Natural killer cell (primary cell): ENCODE results near the gene BTBD19. TPM values are rescaled to one million over a fixed set of nuclear protein-coding genes. Genes with fewer than 3 reads are reported as not detected.

Experiments used
- ATAC-seq, 3 donors: fragments of 150-1000 bp in 2 of 3; fragments of 200-7000 bp in 1 of 3; cut with Tn5 transposase; 1 replicate in 1 of 3; 2 replicates in 2 of 3; pipeline ENCODE4 v1.10.0; 2021; ENCODE audit warnings: mild to moderate bottlenecking in 2 of 3, moderate library complexity in 2 of 3
- DNase-seq, 2 donors: peaks; one replicate each; pipeline versions ENCODE4 v3.0.0 to v3.0.0-alpha.2; 2013 to 2021; ENCODE audit warnings: mixed read lengths in 1 of 2
- H3K27ac ChIP-seq: one replicate; pipeline ENCODE4 v1.5.1; 2013; ENCODE audit warnings: mild to moderate bottlenecking, low read length
- H3K27me3 ChIP-seq: one replicate; pipeline ENCODE4 v1.6.1; 2013; ENCODE audit warnings: low read length; ENCODE audit not compliant: control insufficient read depth, insufficient read depth
- H3K36me3 ChIP-seq: one replicate; pipeline ENCODE4 v1.6.1; 2013; ENCODE audit warnings: low read length; ENCODE audit not compliant: control insufficient read depth, insufficient read depth
- H3K4me1 ChIP-seq: one replicate; pipeline ENCODE4 v1.6.1; 2013; ENCODE audit warnings: low read length; ENCODE audit not compliant: control insufficient read depth, insufficient read depth
- H3K4me3 ChIP-seq: one replicate; pipeline ENCODE4 v1.5.1; 2013; ENCODE audit warnings: low read length
- H3K9me3 ChIP-seq: one replicate; pipeline ENCODE4 v1.6.1; 2013; ENCODE audit warnings: low read length; ENCODE audit not compliant: control insufficient read depth, insufficient read depth
- H3K27ac Mint-ChIP-seq, 2 donors: one replicate each; pipeline ENCODE4 v1.8.0; 2022; ENCODE audit warnings: mild to moderate bottlenecking in 2 of 2, mixed read lengths in 2 of 2, moderate library complexity in 1 of 2
- H3K27me3 Mint-ChIP-seq, 2 donors: one replicate each; pipeline ENCODE4 v1.8.0; 2022; ENCODE audit warnings: low read depth in 2 of 2, mixed read lengths in 2 of 2
- H3K36me3 Mint-ChIP-seq: one replicate; pipeline ENCODE4 v1.8.0; 2022; ENCODE audit warnings: mixed read lengths
- H3K4me1 Mint-ChIP-seq, 2 donors: one replicate each; pipeline ENCODE4 v1.8.0; 2022; ENCODE audit warnings: mixed read lengths in 2 of 2
- H3K4me3 Mint-ChIP-seq: one replicate; pipeline ENCODE4 v1.8.0; 2022; ENCODE audit warnings: mild to moderate bottlenecking, moderate library complexity, mixed read lengths
- H3K9me3 Mint-ChIP-seq, 2 donors: one replicate each; pipeline ENCODE4 v1.8.0; 2022; ENCODE audit warnings: mixed read lengths in 2 of 2
- CTCF ChIP-seq: fragments of 200-600 bp; IDR thresholded peaks from one replicate; pipeline ENCODE4 v1.8.0; 2022; ENCODE audit warnings: antibody characterized with exemption
- WGBS: methylation state at CpG from one replicate; pipeline ENCODE4 v1.1.7; 2013; ENCODE audit warnings: missing lambda C conversion rate; ENCODE audit not compliant: insufficient coverage; 5-methylcytosine and 5-hydroxymethylcytosine counted together
- intact Hi-C: fragments of 100-400 bp; cut with micrococcal nuclease; formaldehyde crosslinking; loops from one replicate; pipeline ENCODE4 v1.14.2; 2022
- total RNA-seq, 4 donors: library from RNA; stranded (reverse); fragments of 120-200 nt in 1 of 4; gene quantifications; one replicate each; pipeline versions ENCODE4 v1.2.3 to v1.2.4, GENCODE V29; 2013 to 2022

The BTBD19 gene
- total RNA-seq, 3 donors from 2014 or later (not counting 1 experiment from before 2014, with no cell fraction given), result 4.4 to 5.7 (median 4.9) TPM

- Mint-ChIP-seq H3K9me3 (no peaks in the 10 kb centered on the region), H3K4me3 (no peak overlapping the region), H3K27me3 (peaks cover 0 to 4% of the 10 kb centered on the region in 2 donors), H3K4me1 (no peaks in the 10 kb centered on the region), H3K36me3 (no peaks in the 10 kb centered on the region), H3K27ac (no peak overlapping the region)
- H3K27ac ChIP-seq, result no peak overlapping the region
- no peaks in the 10 kb centered on the region for H3K4me1 ChIP-seq
- WGBS, result 88% methylated on average over 7 of the region's 7 CpGs
- no peak overlapping the region for H3K4me3 ChIP-seq
- ATAC-seq (no peak), DNase-seq (no peak)
- no peaks in the 10 kb centered on the region for H3K27me3 ChIP-seq
- intact Hi-C loops, result no loop called here
- no peak for TF ChIP-seq CTCF
- H3K9me3 ChIP-seq, result no peaks in the 10 kb centered on the region
- H3K36me3 ChIP-seq, result peaks cover 5% of the 10 kb centered on the region
These were observed 40.3 kb downstream of the BTBD19 start for GRCh38 chr1:44848456-44849181.

GRCh38 chr1:44849575-44850132, 41.3 kb downstream of the BTBD19 start:
- Histone ChIP-seq H3K36me3 (peaks cover 5% of the 10 kb centered on the region), H3K4me1 (no peaks in the 10 kb centered on the region), H3K4me3 (no peak overlapping the region), H3K9me3 (no peaks in the 10 kb centered on the region), H3K27ac (no peak overlapping the region), H3K27me3 (no peaks in the 10 kb centered on the region)
- Mint-ChIP-seq H3K36me3 (no peaks in the 10 kb centered on the region), H3K9me3 (no peaks in the 10 kb centered on the region), H3K4me1 (no peaks in the 10 kb centered on the region), H3K27ac (no peak overlapping the region), H3K27me3 (no peaks in the 10 kb centered on the region), H3K4me3 (no peak overlapping the region)
- intact Hi-C loops, result no loop called here
- no peak for DNase-seq
- WGBS, result 88% methylated on average over 2 of the region's 2 CpGs
- ATAC-seq, result no peak
- no peak for TF ChIP-seq CTCF

- no CpG with 5 or more reads among the region's 1 CpG for WGBS
- Histone ChIP-seq H3K4me1 (no peaks in the 10 kb centered on the region), H3K27me3 (no peaks in the 10 kb centered on the region), H3K27ac (no peak overlapping the region), H3K36me3 (peaks cover 7% of the 10 kb centered on the region), H3K4me3 (no peak overlapping the region), H3K9me3 (no peaks in the 10 kb centered on the region)
- Mint-ChIP-seq H3K4me3 (no peak overlapping the region), H3K27me3 (no peaks in the 10 kb centered on the region), H3K9me3 (no peaks in the 10 kb centered on the region), H3K27ac (no peak overlapping the region), H3K36me3 (no peaks in the 10 kb centered on the region), H3K4me1 (no peaks in the 10 kb centered on the region)
- DNase-seq (no peak), ATAC-seq (no peak)
- intact Hi-C loops, result no loop called here
- no peak for TF ChIP-seq CTCF
These were observed 43.0 kb downstream of the BTBD19 start for GRCh38 chr1:44851308-44851707.
